Activated T-cell treated with anti-CD3 and anti-CD28 coated beads for 24 hours (primary cell): ENCODE measurements around the gene SCAMP4.
A peak's percentile ranks its signal among the peaks of the same experiment; 100 is the strongest.

ENCODE experiments used
- DNase-seq: peaks from one replicate; pipeline ENCODE4 v3.0.0-alpha.2; 2020; ENCODE audit warnings: low read depth

Gene SCAMP4

GRCh38 chr19:1912760-1913505, 7.7 kb downstream of the SCAMP4 start:
- DNase-seq, result no peak

- DNase-seq, result no peak
Measured at GRCh38 chr19:1913781-1914577, 8.8 kb downstream of the SCAMP4 start.

- DNase-seq, result no peak
Measured at GRCh38 chr19:1914826-1915341, 9.7 kb downstream of the SCAMP4 start.

DNA sequence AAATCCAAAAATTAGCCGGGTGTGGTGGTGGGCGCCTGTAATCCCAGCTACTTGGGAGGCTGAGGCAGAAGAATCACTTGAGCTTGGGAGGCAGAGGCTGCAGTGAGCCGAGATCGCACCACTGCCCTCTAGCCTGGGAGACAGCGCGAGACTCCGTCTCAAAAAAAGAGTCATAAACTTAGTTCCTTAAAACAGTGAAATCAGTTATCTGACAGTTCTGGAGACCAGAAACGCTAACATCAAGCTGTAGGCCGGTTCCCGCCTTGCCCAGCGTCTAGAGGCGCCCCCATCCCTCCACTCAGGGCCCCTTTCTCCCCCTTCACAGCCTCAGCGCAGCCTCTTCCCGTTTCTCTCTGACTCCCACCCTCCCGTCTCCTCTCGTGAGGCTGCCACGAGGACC, 11.9 kb downstream of the SCAMP4 start:
- DNase-seq, result no peak

DNA sequence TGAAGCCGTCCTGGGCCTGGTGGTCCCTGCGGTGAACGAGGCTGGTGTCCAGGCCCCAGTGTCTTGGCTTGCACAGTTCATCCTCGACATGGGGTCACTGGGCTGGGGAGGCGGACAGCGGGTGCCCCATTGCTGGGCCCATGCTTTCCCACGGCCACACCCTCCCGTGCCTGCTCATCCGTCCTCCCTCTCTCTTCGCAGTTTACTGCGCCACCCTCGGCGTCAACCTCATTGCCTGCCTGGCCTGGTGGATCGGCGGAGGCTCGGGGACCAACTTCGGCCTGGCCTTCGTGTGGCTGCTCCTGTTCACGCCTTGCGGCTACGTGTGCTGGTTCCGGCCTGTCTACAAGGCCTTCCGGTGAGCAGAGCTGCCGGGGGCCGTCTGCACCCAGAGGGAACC, 12.7 kb downstream of the SCAMP4 start:
- no peak for DNase-seq

- DNase-seq, result no peak
Measured at GRCh38 chr19:1918975-1919374, 13.8 kb downstream of the SCAMP4 start.

DNA sequence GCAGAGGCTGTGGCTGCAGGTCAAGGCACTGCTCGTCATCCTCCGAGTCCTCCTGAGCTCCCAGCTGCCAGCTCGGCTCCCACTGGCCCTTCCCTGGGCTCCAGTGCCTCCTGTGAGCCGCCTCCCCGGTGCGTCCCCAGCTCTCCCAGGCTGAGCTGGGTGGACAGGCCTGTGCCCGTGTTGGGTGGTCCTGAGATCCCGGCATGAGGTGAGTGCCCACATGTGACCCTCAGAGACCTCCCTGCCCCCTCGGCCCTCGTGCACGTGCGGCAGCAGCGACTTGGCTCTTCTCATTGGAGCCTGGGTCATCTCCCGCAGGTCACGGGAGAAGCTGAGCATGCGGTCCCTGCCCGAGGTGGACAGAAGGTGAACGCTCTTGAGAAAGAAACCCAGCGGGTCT, 15.4 kb downstream of the SCAMP4 start:
- no peak for DNase-seq

DNA sequence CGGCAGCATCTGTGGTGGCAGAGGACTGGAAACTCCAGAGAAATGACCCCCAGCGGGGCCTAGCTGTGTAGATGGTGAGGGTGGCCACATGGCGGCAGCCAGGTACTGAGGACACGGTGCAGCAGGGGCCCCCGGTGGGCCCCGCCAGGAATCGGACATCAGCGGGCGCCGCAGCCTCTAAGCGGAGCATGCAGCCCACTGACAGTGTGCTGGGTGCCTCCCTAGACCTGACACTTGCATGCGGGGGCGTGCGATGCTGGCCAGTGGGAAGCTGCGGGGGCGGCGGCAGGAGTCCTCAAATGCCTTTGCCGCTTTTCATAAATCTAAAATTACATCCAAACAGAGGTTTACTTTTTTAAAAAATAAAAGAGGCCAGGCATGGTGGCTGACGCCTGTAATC, 16.1 kb downstream of the SCAMP4 start:
- DNase-seq, result no peak

GRCh38 chr19:1921825-1922224, 16.6 kb downstream of the SCAMP4 start:
- no peak for DNase-seq

- DNase-seq, result no peak
Measured at GRCh38 chr19:1922803-1923202, 17.6 kb downstream of the SCAMP4 start.

DNA sequence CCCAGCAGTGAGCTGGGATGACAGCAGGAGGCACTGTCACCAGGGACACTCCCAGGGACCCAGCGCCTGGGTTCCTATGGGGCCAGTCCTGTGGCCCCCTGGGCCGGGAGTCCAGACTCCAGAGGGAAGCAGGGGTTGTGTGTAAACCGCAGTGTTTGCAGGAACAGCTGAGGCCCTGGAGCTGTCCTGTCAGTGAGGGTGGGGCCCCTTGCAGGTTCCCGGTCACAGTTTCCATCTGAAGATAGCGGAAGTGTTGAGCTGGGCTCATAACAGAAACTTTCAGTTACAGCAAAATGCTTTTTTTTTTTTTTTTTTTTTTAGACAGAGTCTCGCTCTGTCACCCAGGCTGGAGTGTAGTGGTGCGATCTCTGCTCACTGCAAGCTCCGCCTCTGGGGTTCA, 18.1 kb downstream of the SCAMP4 start:
- DNase-seq, result no peak

DNA sequence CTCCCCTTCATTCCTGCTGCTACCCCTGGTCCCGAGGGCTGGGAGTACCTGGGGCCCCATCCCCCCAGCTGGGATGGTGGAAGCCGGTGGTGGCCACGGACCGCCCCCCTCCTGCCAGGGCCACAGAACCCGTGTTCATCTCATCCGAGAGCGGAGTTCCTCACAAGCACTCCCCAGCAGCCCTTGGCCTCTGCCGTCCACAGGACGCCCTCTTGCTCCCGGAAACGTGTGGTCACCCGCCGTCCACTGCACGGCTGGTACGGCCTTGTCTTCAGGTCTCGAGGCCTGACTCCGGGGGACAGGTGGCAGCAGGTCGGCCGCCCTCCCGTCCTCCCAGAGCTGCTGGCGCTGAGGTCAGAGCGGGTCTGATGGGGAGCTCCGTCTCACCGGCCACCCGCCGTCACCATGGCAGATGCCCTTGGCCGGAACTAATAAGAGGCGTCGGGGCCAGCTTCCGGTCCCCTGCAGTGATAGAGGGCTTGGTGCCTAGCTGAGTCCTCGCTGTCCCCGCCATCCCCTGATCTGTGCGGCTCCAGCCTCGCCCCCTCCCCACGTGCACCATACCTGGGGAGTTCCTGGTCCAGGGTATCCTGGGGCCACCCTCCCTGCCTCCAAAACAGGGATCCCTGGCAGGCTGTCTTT, 19.2 kb downstream of the SCAMP4 start:
- DNase-seq, result no peak

DNA sequence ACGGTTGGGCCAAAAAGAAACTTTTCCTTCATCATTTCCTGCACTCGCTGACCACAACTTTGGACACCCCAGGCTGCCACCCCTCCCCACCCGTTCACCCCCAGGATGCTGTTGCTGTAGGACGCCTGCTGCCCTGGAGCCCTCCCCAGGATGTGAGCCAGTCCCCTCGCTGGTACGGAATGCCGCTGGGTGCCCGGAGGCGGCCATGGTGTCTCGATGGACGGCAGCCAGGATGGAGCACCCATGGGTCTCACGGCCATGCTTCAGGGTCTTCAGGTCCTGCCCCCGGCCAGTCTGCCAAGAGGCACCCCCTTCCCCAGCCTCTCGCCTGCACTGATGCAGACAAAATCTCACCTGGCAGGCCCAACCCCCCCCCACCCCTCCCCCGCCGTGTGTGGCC, 20.3 kb downstream of the SCAMP4 start:
- DNase-seq, result no peak

DNA sequence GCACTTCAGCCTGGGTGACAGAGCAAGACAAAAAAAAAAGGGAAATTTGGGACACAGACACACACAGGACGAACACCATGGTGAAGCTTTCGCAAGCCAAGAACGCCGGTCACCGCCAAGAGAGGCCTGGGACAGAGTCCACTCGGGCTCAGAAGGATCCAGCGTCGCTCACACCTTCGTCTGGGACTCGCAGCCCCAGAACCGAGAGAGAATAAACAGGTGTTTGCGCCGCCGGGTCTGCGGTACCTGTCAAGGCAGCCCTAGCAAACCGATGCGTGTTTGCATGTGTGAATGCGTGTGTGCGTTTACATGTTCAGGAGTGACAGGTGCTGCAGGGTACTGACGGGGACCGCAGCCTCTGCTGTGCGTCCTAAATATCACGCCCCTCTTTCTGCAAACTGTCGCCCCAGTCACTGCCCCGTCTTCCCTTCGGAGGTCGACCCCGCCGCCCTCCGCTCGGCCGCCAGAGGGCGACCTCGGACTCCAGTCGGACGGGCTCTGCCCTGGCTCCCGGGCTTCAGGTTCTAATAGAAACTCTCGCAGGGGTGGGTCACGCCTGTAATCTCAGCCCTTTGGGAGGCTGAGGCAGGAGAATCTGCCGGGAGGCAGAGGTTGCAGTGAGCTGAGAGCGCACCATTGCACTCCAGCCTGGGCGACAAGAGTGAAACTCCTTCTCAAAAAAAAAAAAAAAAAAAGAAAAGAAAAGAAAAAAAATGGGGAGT, 24.0 kb downstream of the SCAMP4 start:
- DNase-seq, result peak; percentile 68

DNA sequence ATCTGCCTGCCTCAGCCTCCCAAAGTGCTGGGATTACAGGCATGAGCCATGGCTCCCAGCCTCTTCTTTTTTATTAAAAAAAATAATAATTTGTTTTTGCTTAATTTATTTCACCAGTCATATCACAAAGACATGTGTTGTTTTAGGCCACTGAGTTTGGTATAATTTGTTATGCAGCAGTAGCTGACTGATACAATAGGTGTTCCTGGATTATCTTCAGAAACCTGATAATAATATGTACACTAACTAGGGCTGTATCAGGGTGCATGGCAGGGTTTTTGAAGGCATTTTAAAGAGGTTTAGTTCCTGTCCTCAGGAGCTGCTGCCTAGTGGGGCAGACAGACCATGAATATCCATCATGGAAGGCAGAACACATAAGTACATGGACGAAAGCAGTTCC, 26.2 kb downstream of the SCAMP4 start:
- DNase-seq, result no peak

GRCh38 chr19:1932395-1932794, 27.2 kb downstream of the SCAMP4 start:
- no peak for DNase-seq

DNA sequence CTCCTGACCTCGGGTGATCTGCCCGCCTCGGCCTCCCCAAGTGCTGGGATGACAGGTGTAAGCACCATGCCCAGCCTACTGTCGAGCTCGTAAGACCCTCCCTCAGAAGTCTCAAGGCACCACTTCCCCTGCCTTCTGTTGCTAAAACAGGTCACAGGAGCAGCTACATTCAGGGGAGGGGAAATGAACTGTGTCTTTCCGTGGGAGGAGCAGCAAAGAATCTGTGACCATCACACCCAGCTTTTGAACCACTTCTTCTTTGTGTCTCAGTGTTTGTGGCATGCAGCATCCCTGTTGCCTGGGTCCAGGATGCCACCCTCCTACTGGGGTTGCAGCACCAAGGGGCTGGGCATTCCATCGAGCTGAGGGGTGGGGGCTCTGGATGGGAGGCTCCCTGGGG, 28.0 kb downstream of the SCAMP4 start:
- DNase-seq, result no peak

GRCh38 chr19:1933942-1934341, 28.7 kb downstream of the SCAMP4 start:
- no peak for DNase-seq

GRCh38 chr19:1935484-1936208, 30.4 kb downstream of the SCAMP4 start:
- no peak for DNase-seq

GRCh38 chr19:1936430-1936829, 31.2 kb downstream of the SCAMP4 start:
- no peak for DNase-seq

DNA sequence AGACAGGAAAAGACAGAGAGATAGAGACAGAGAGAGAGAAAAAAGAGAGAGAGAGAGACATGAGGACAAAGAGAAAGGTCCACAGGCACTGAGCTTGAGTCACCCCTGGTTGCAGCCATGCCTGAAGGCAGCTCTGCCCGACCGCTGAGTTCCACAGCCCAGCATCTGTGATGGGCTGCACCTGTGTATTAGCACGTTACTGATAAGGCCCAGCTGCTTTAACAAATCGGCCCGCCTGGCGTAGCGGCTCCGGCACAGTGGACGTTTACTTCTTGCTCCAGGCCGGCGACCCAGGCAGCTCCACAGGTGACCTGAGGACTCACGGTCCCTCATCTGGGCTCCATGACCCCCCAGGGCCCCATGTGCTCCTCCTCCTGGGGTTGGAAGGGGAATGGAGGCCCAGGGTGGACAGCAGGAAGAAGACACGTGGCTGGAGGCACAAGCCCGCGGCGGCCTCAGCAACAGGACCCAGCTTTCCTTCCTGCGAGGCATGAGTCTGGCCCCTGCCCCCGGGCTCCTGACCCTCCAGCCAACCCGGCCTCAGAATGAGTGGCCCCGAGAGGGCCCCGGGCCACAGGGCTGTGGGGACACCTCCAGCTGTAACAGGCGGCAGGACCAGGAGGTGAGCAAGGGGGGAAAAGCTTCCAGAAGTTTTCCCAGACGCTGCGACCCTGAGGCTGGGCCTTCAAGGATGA, 31.9 kb downstream of the SCAMP4 start:
- no peak for DNase-seq
